HCT116 (cell line): ENCODE results near the gene ZNF140. TPM values are rescaled to one million over a fixed set of nuclear protein-coding genes. Genes with fewer than 3 reads are reported as not detected.

ENCODE experiments used
- ATAC-seq: fragments of 200-7000 bp; cut with Tn5 transposase; 2 replicates; pipeline ENCODE4 v1.9.1; 2020; ENCODE audit warnings: mild to moderate bottlenecking, moderate library complexity
- BruUV-seq: library from RNA; stranded (reverse); fragments of 400-500 nt; replicated peaks from 2 replicates; lab custom pipeline; 2021; lab: Mats Ljungman, UMichigan
- CTCF ChIA-PET: fragments of 300-600 bp; sonication (Branson Sonifier 250); formaldehyde crosslinking; loops from one replicate; lab custom pipeline; 2021; ENCODE audit warnings: antibody characterized with exemption; lab: Charles Lee
- POLR2A ChIA-PET: fragments of 300-600, 350-600 bp; sonication (Branson Sonifier 250); formaldehyde crosslinking; loops from one replicate; lab custom pipeline; 2021; ENCODE audit warnings: antibody characterized with exemption; lab: Charles Lee
- RAD21 ChIA-PET, 2 experiments: fragments of 300-600 bp; sonication (Branson Sonifier 250); formaldehyde crosslinking; loops; one replicate each; lab custom pipeline; 2023; ENCODE audit warnings: low total read pairs in 2 of 2; ENCODE audit not compliant: uncharacterized antibody in 2 of 2, unreplicated experiment in 2 of 2, low non-redundant PET in 1 of 2; lab: Charles Lee
- DNase-seq: peaks from one replicate; pipeline ENCODE4 v3.0.0-alpha.2; 2010; ENCODE audit warnings: low read depth, low spot score
- H2AFZ ChIP-seq: fragments of 200-600 bp; shearing (Covaris generic), sonication (generic); 2 replicates; pipeline ENCODE4 v1.6.1; 2017; ENCODE audit warnings: low read depth, mixed run types, mixed read lengths, antibody characterized with exemption, low read length; ENCODE audit not compliant: poor library complexity, severe bottlenecking
- H3K27ac ChIP-seq: 2 replicates; pipeline ENCODE4 v1.5.1; 2012; ENCODE audit warnings: low read depth, low read length
- H3K27me3 ChIP-seq: fragments of 200-600 bp; sonication (generic); 2 replicates; pipeline ENCODE4 v1.6.1; 2016; ENCODE audit warnings: mixed run types, low read length, mixed read lengths; ENCODE audit not compliant: insufficient read depth
- H3K36me3 ChIP-seq, 2 experiments: fragments of 200-500 bp in 1 of 2; fragments of 200-600 bp in 1 of 2; sonication (Bioruptor generic) in 1 of 2; sonication (generic) in 1 of 2; 2 replicates each; pipeline versions ENCODE4 v1.5.1 to v1.6.1; 2014 to 2016; ENCODE audit warnings: low read length in 2 of 2, inconsistent platforms in 1 of 2, mixed read lengths in 1 of 2, mixed run types in 1 of 2; ENCODE audit not compliant: insufficient read depth in 2 of 2, control insufficient read depth in 1 of 2
- H3K4me1 ChIP-seq, 2 experiments: fragments of 200-600 bp in 1 of 2; sonication (generic) in 1 of 2; 2 replicates each; pipeline versions ENCODE4 v1.5.1 to v1.6.1; 2012 to 2017; ENCODE audit warnings: low read length in 2 of 2, inconsistent platforms in 1 of 2, mild to moderate bottlenecking in 1 of 2, mixed read lengths in 1 of 2, mixed run types in 1 of 2, moderate library complexity in 1 of 2; ENCODE audit not compliant: insufficient read depth in 2 of 2, control insufficient read depth in 1 of 2
- H3K4me2 ChIP-seq: fragments of 200-600 bp; sonication (generic); 2 replicates; pipeline ENCODE4 v1.6.1; 2017; ENCODE audit warnings: mixed run types, low read length, mixed read lengths
- H3K4me3 ChIP-seq, 2 experiments: fragments of 200-600 bp in 1 of 2; sonication (generic) in 1 of 2; replicated peaks in 1 of 2; 2 replicates each; pipeline ENCODE4 v1.5.1; 2011 to 2016; ENCODE audit warnings: low read length in 2 of 2, control low read depth in 1 of 2, low read depth in 1 of 2, mild to moderate bottlenecking in 1 of 2, mixed read lengths in 1 of 2, mixed run types in 1 of 2
- H3K79me2 ChIP-seq: fragments of 200-600 bp; sonication (generic); 2 replicates; pipeline ENCODE4 v1.6.1; 2017; ENCODE audit warnings: mild to moderate bottlenecking, mixed run types, low read length, moderate library complexity, mixed read lengths; ENCODE audit not compliant: insufficient read depth
- H3K9ac ChIP-seq: fragments of 200-600 bp; sonication (generic); 2 replicates; pipeline ENCODE4 v1.6.1; 2016; ENCODE audit warnings: low read length, mixed read lengths
- H3K9me2 ChIP-seq: fragments of 200-600 bp; sonication (generic), shearing (Covaris generic); 2 replicates; pipeline ENCODE4 v1.6.1; 2017; ENCODE audit warnings: mixed run types, mild to moderate bottlenecking, moderate library complexity; ENCODE audit not compliant: insufficient read depth
- H3K9me3 ChIP-seq, 2 experiments: fragments of 200-500 bp in 1 of 2; fragments of 200-600 bp in 1 of 2; sonication (Bioruptor generic) in 1 of 2; sonication (generic) in 1 of 2; 2 replicates each; pipeline ENCODE4 v1.6.1; 2014 to 2017; ENCODE audit warnings: low read length in 2 of 2, mixed read lengths in 2 of 2, inconsistent platforms in 1 of 2, low read depth in 1 of 2, mild to moderate bottlenecking in 1 of 2, mixed run types in 1 of 2, moderate library complexity in 1 of 2; ENCODE audit not compliant: control insufficient read depth in 1 of 2, insufficient read depth in 1 of 2
- H4K20me1 ChIP-seq: fragments of 200-600 bp; sonication (generic), shearing (Covaris generic); 2 replicates; pipeline ENCODE4 v1.6.1; 2017; ENCODE audit warnings: mixed run types, mild to moderate bottlenecking, moderate library complexity; ENCODE audit not compliant: insufficient read depth
- CBX3 ChIP-seq: IDR thresholded peaks from 2 replicates; pipeline ENCODE4 v1.6.1; 2012; ENCODE audit warnings: low read depth
- CEBPB ChIP-seq: IDR thresholded peaks from 2 replicates; pipeline ENCODE4 v1.6.1; 2012; ENCODE audit warnings: low read depth
- ELF1 ChIP-seq: IDR thresholded peaks from 2 replicates; pipeline ENCODE4 v1.6.1; 2012; ENCODE audit warnings: low read depth, borderline replicate concordance
- FOSL1 ChIP-seq: IDR thresholded peaks from 2 replicates; pipeline ENCODE4 v1.6.1; 2012; ENCODE audit warnings: low read depth
- POLR2A ChIP-seq: IDR thresholded peaks from 2 replicates; pipeline ENCODE4 v1.7.0; 2011; ENCODE audit warnings: borderline replicate concordance; ENCODE audit not compliant: insufficient read depth, insufficient read length; ENCODE audit errors: extremely low read depth
- RAD21 ChIP-seq: IDR thresholded peaks from 2 replicates; pipeline ENCODE4 v1.6.1; 2012; ENCODE audit warnings: low read depth, mild to moderate bottlenecking
- SIN3A ChIP-seq: IDR thresholded peaks from 2 replicates; pipeline ENCODE4 v1.6.1; 2012; ENCODE audit warnings: low read depth
- SP1 ChIP-seq: IDR thresholded peaks from 2 replicates; pipeline ENCODE4 v1.6.1; 2012; ENCODE audit warnings: low read depth
- TCF7L2 ChIP-seq: IDR thresholded peaks from 2 replicates; pipeline ENCODE4 v1.7.0; 2011; ENCODE audit warnings: borderline replicate concordance, inconsistent platforms; ENCODE audit not compliant: insufficient read depth, insufficient read length; ENCODE audit errors: extremely low read depth
- ZFX ChIP-seq: fragments of 450-650 bp; IDR thresholded peaks from 2 replicates; pipeline ENCODE4 v1.6.1; 2017
- intact Hi-C: fragments of 100-400 bp; cut with micrococcal nuclease; formaldehyde crosslinking; loops from 2 replicates; pipeline ENCODE4 v1.10.0; 2022
- total RNA-seq: library from RNA; stranded (reverse); gene quantifications from one replicate; pipeline ENCODE4 v1.2.1, GENCODE V29; 2021; ENCODE audit not compliant: unreplicated experiment
- TF ChIP-seq, protein P1 (sequence below): IDR thresholded peaks from 2 replicates; pipeline ENCODE4 v1.6.1; 2011; ENCODE audit warnings: mild to moderate bottlenecking, low read length, moderate library complexity; ENCODE audit not compliant: insufficient replicate concordance; ENCODE audit errors: extremely low read depth
- TF ChIP-seq, protein P2 (sequence below): IDR thresholded peaks from 2 replicates; pipeline ENCODE4 v1.6.1; 2012
- TF ChIP-seq, protein P3 (sequence below): IDR thresholded peaks from 2 replicates; pipeline ENCODE4 v1.6.1; 2012; ENCODE audit warnings: low read depth

The ZNF140 gene
- total RNA-seq, 1 experiment from 2014 or later = not detected

DNA sequence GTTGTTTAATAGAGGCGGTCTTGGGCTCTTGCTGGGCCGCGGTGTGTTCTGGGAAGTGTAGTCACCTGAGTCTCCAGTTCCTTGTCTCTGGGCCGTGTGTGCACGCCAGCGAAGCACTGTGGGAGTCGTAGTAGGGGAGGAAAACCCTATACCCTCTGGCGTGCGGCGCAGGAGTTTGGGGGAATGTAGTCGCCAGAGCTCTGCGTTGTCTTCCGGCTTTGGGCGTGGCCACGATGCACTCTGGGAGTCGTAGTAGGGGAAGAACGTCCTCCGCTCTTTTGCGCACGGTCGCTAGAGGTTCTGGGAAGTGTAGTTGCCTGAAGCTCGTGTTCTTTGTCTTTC is 726 bp upstream of the ZNF140 start:
- H3K9me2 ChIP-seq = no peaks in the 10 kb centered on the region
- ATAC-seq (no peak), DNase-seq (no peak)
- H3K9ac ChIP-seq = no peak overlapping the region
- no peak overlapping the region for H3K27ac ChIP-seq
- no peaks in the 10 kb centered on the region for H4K20me1 ChIP-seq
- no peaks in the 10 kb centered on the region for H3K79me2 ChIP-seq
- H3K4me2 ChIP-seq = no peak overlapping the region
- H3K36me3 ChIP-seq = no peaks in the 10 kb centered on the region
- BruUV-seq = no TSS peak
- H3K4me3 ChIP-seq = no peak overlapping the region
- intact Hi-C loops = no loop called here
- CTCF ChIA-PET = no interaction called here
- POLR2A ChIA-PET = no interaction called here
- no peaks in the 10 kb centered on the region for H3K4me1 ChIP-seq
- H3K27me3 ChIP-seq = no peaks in the 10 kb centered on the region
- peaks cover 4 to 15% of the 10 kb centered on the region in 2 experiments; a peak in 2 of 4 replicates for H3K9me3 ChIP-seq
- no peak overlapping the region for H2AFZ ChIP-seq
- RAD21 ChIA-PET = no interaction called here
- TF ChIP-seq SP1 (no peak), CEBPB (no peak), ELF1 (no peak), FOSL1 (no peak)
- TF ChIP-seq, protein P1, sequence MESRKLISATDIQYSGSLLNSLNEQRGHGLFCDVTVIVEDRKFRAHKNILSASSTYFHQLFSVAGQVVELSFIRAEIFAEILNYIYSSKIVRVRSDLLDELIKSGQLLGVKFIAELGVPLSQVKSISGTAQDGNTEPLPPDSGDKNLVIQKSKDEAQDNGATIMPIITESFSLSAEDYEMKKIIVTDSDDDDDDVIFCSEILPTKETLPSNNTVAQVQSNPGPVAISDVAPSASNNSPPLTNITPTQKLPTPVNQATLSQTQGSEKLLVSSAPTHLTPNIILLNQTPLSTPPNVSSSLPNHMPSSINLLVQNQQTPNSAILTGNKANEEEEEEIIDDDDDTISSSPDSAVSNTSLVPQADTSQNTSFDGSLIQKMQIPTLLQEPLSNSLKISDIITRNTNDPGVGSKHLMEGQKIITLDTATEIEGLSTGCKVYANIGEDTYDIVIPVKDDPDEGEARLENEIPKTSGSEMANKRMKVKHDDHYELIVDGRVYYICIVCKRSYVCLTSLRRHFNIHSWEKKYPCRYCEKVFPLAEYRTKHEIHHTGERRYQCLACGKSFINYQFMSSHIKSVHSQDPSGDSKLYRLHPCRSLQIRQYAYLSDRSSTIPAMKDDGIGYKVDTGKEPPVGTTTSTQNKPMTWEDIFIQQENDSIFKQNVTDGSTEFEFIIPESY = no peak

DNA sequence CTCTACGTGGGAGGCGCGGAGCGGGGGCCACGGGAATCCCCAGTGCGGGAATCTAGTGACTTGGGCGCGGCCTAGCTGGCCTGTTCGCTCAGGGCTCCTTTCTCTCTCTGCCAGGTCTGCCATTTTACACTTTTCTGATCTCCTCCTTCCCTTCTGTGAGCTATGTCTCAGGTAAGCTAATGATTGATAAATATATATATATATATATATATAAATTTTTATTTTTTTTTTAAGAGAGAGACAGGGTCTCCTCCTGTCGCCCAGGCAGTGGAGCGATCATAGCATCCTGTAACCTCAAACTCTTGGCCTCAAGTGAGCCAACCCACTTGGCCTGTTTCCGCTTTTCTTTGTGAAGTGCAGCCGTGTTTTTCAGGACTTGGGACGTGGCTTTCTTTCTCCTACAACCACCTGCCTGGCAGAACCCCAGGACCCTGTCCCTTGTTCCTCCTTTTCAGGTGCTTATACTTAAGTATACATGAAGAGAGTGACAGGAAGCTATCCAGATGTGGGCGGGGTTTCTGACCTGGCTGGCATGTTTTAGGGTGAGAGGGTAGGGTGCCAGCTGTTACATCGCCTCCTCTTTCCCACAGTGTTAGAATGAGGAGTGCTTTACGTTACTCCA is 547 bp downstream of the ZNF140 start:
- Histone ChIP-seq H4K20me1 (no peaks in the 10 kb centered on the region), H3K27ac (no peak overlapping the region), H3K27me3 (no peaks in the 10 kb centered on the region), H3K4me1 (no peaks in the 10 kb centered on the region), H3K9me2 (no peaks in the 10 kb centered on the region), H3K79me2 (no peaks in the 10 kb centered on the region), H3K9ac (no peak overlapping the region), H3K4me3 (no peak overlapping the region), H2AFZ (no peak overlapping the region), H3K9me3 (peaks cover 7 to 10% of the 10 kb centered on the region in 2 experiments; a peak in 2 of 4 replicates), H3K4me2 (no peak overlapping the region), H3K36me3 (no peaks in the 10 kb centered on the region)
- ChIA-PET CTCF (no interaction called here), POLR2A (no interaction called here), RAD21 (no interaction called here)
- intact Hi-C loops = no loop called here
- BruUV-seq = no TSS peak
- ATAC-seq = no peak
- no peak for DNase-seq
- no peak for TF ChIP-seq ZFX
- TF ChIP-seq, protein P2, sequence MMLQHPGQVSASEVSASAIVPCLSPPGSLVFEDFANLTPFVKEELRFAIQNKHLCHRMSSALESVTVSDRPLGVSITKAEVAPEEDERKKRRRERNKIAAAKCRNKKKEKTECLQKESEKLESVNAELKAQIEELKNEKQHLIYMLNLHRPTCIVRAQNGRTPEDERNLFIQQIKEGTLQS = no peak
- TF ChIP-seq RAD21 = no peak
- no peak for TF ChIP-seq POLR2A
- TF ChIP-seq CEBPB = no peak
- TF ChIP-seq, protein P3, sequence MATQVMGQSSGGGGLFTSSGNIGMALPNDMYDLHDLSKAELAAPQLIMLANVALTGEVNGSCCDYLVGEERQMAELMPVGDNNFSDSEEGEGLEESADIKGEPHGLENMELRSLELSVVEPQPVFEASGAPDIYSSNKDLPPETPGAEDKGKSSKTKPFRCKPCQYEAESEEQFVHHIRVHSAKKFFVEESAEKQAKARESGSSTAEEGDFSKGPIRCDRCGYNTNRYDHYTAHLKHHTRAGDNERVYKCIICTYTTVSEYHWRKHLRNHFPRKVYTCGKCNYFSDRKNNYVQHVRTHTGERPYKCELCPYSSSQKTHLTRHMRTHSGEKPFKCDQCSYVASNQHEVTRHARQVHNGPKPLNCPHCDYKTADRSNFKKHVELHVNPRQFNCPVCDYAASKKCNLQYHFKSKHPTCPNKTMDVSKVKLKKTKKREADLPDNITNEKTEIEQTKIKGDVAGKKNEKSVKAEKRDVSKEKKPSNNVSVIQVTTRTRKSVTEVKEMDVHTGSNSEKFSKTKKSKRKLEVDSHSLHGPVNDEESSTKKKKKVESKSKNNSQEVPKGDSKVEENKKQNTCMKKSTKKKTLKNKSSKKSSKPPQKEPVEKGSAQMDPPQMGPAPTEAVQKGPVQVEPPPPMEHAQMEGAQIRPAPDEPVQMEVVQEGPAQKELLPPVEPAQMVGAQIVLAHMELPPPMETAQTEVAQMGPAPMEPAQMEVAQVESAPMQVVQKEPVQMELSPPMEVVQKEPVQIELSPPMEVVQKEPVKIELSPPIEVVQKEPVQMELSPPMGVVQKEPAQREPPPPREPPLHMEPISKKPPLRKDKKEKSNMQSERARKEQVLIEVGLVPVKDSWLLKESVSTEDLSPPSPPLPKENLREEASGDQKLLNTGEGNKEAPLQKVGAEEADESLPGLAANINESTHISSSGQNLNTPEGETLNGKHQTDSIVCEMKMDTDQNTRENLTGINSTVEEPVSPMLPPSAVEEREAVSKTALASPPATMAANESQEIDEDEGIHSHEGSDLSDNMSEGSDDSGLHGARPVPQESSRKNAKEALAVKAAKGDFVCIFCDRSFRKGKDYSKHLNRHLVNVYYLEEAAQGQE = no peak
- TF ChIP-seq SP1 = no peak
- TF ChIP-seq, protein P1 = no peak
- TF ChIP-seq SIN3A = no peak
- no peak for TF ChIP-seq CBX3
- no peak for TF ChIP-seq TCF7L2
